Esophagus muscularis mucosa (tissue), 4 donors: Measurements from ENCODE around the gene TRAK1. TPM values are rescaled to one million over a fixed set of nuclear protein-coding genes. Genes with fewer than 3 reads are reported as not detected.

ENCODE experiments used
- DNase-seq: peaks from one replicate; pipeline ENCODE4 v3.0.0-alpha.2; 2017; ENCODE audit errors: extremely low spot score
- H3K27ac ChIP-seq, 4 donors: fragments of 200-600 bp; sonication (generic); replicated peaks in 1 of 4; 1 replicate in 3 of 4; 2 replicates in 1 of 4; pipeline ENCODE4 v1.5.1; 2016 to 2019; ENCODE audit warnings: mild to moderate bottlenecking in 1 of 4
- H3K27me3 ChIP-seq, 4 donors: fragments of 200-600 bp; sonication (generic); one replicate each; pipeline versions ENCODE4 v1.5.1 to v1.6.0; 2016 to 2019
- H3K36me3 ChIP-seq, 4 donors: fragments of 200-600 bp; sonication (generic); one replicate each; pipeline ENCODE4 v1.5.1; 2016 to 2019
- H3K4me1 ChIP-seq, 4 donors: fragments of 200-600 bp; sonication (generic); one replicate each; pipeline ENCODE4 v1.5.1; 2016 to 2019
- H3K4me3 ChIP-seq, 4 donors: fragments of 200-600 bp; sonication (generic); 1 replicate in 2 of 4; 2 replicates in 2 of 4; pipeline ENCODE4 v1.5.1; 2016 to 2019; ENCODE audit warnings: mild to moderate bottlenecking in 4 of 4, moderate library complexity in 1 of 4
- H3K9me3 ChIP-seq, 4 donors: fragments of 200-600 bp; sonication (generic); 1 replicate in 3 of 4; 2 replicates in 1 of 4; pipeline ENCODE4 v1.5.1; 2016 to 2019
- CTCF ChIP-seq, 3 experiments: fragments of 200-600 bp in 2 of 3; fragments of 450-650 bp in 1 of 3; sonication (generic) in 2 of 3; IDR thresholded peaks; one replicate each; pipeline ENCODE4 v1.5.1; 2017 to 2019; ENCODE audit warnings: antibody characterized with exemption in 3 of 3, mild to moderate bottlenecking in 2 of 3, moderate library complexity in 1 of 3
- EP300 ChIP-seq: sonication (generic); formaldehyde crosslinking; IDR thresholded peaks from one replicate; pipeline ENCODE4 v1.6.1; 2017; ENCODE audit warnings: antibody characterized with exemption
- POLR2A ChIP-seq: fragments of 450-650 bp; IDR thresholded peaks from one replicate; pipeline ENCODE4 v1.6.1; 2017; ENCODE audit warnings: antibody characterized with exemption, moderate library complexity, mild to moderate bottlenecking, low read depth
- POLR2AphosphoS5 ChIP-seq, 2 donors: sonication (generic); formaldehyde crosslinking; IDR thresholded peaks; one replicate each; pipeline ENCODE4 v1.6.1; 2017; ENCODE audit warnings: antibody characterized with exemption in 2 of 2
- WGBS: methylation state at CpG from one replicate; pipeline ENCODE4 v1.1.5; 2018; 5-methylcytosine and 5-hydroxymethylcytosine counted together
- intact Hi-C: fragments of 100-400 bp; cut with DNase I; formaldehyde crosslinking; loops from one replicate; pipeline ENCODE4 v1.15.1; 2023
- total RNA-seq, 4 donors: library from RNA; depleted of rRNA; stranded (reverse); fragments of >200 nt; gene quantifications; one replicate each; pipeline versions ENCODE4 v1.1.0 to v1.2.1, GENCODE V29; 2016

The TRAK1 gene
- total RNA-seq, 4 donors from 2014 or later = 45.7 to 74.8 (median 57.7) TPM

- intact Hi-C loops = no loop called here
- no peak for DNase-seq
- Histone ChIP-seq H3K27me3 (no peaks in the 10 kb centered on the region), H3K4me3 (peak overlapping the region in 3 of 4 donors; percentile 15 to 38 (median 26)), H3K27ac (peak overlapping the region; percentile 80 to 88 (median 84)), H3K9me3 (no peaks in the 10 kb centered on the region), H3K36me3 (no peaks in the 10 kb centered on the region), H3K4me1 (peaks cover 79 to 95% (median 85%) of the 10 kb centered on the region in 4 donors)
- WGBS = 15% methylated on average over 5 of the region's 6 CpGs
- TF ChIP-seq POLR2A (no peak), POLR2AphosphoS5 (IDR thresholded peaks at IDR 0.05) (peak; percentile 90), EP300 (peak; percentile 2)
Observed at GRCh38 chr3:42061713-42062380, 29.3 kb upstream of the TRAK1 start.

- Histone ChIP-seq H3K9me3 (no peaks in the 10 kb centered on the region), H3K4me3 (peak overlapping the region in 1 of 4 donors; percentile 15), H3K27ac (peak overlapping the region; percentile 80 to 88 (median 84)), H3K27me3 (no peaks in the 10 kb centered on the region), H3K36me3 (no peaks in the 10 kb centered on the region), H3K4me1 (peaks cover 78 to 96% (median 89%) of the 10 kb centered on the region in 4 donors)
- intact Hi-C loops = no loop called here
- TF ChIP-seq POLR2AphosphoS5 (IDR thresholded peaks at IDR 0.05) (no peak), POLR2A (no peak), EP300 (no peak), CTCF (IDR thresholded peaks at IDR 0.05) (no peak)
- 96% methylated on average over 1 of the region's 1 CpG for WGBS
- no peak for DNase-seq
Observed at GRCh38 chr3:42062464-42062863, 28.7 kb upstream of the TRAK1 start.

GRCh38 chr3:42063888-42064287, 27.3 kb upstream of the TRAK1 start:
- WGBS = 78% methylated on average over 6 of the region's 6 CpGs
- intact Hi-C loops = no loop called here
- peaks cover 81 to 99% (median 91%) of the 10 kb centered on the region in 4 donors for H3K4me1 ChIP-seq

GRCh38 chr3:42066516-42067181, 24.5 kb upstream of the TRAK1 start:
- H3K4me1 ChIP-seq = peaks cover 83 to 98% (median 96%) of the 10 kb centered on the region in 4 donors
- DNase-seq = no peak
- peak overlapping the region in 3 of 4 donors; percentile 21 to 33 (median 23) for H3K4me3 ChIP-seq
- H3K36me3 ChIP-seq = no peaks in the 10 kb centered on the region
- no peaks in the 10 kb centered on the region for H3K9me3 ChIP-seq
- 35% methylated on average over 7 of the region's 7 CpGs for WGBS
- no peaks in the 10 kb centered on the region for H3K27me3 ChIP-seq
- intact Hi-C loops = loop anchor here (5.0 kb wide), 1 partner anchor 39 kb away; no protein-coding TSS in a partner anchor
- TF ChIP-seq POLR2AphosphoS5 (IDR thresholded peaks at IDR 0.05) (no peak), POLR2A (no peak), EP300 (no peak), CTCF (IDR thresholded peaks at IDR 0.05) (no peak)
- peak overlapping the region; percentile 80 to 88 (median 84) for H3K27ac ChIP-seq

More at GRCh38 chr3:42063888-42064287, 27.3 kb upstream of the TRAK1 start:
- Histone ChIP-seq H3K9me3 (no peaks in the 10 kb centered on the region), H3K27me3 (no peaks in the 10 kb centered on the region), H3K4me3 (no peak overlapping the region), H3K36me3 (no peaks in the 10 kb centered on the region), H3K27ac (peak overlapping the region; percentile 80 to 88 (median 84))
- DNase-seq = no peak
- TF ChIP-seq EP300 = no peak
- TF ChIP-seq POLR2AphosphoS5 (IDR thresholded peaks at IDR 0.05) = no peak
- TF ChIP-seq CTCF (IDR thresholded peaks at IDR 0.05) = no peak
- no peak for TF ChIP-seq POLR2A

GRCh38 chr3:42067326-42067725, 23.8 kb upstream of the TRAK1 start:
- no peak for DNase-seq
- intact Hi-C loops = loop anchor here (5.0 kb wide), 1 partner anchor 40 kb away; no protein-coding TSS in a partner anchor
- H3K27me3 ChIP-seq = no peaks in the 10 kb centered on the region

More at GRCh38 chr3:42067326-42067725, 23.8 kb upstream of the TRAK1 start:
- 6% methylated on average over 3 of the region's 3 CpGs for WGBS
- TF ChIP-seq POLR2A (no peak), POLR2AphosphoS5 (IDR thresholded peaks at IDR 0.05) (no peak), CTCF (IDR thresholded peaks at IDR 0.05) (no peak), EP300 (no peak)
- Histone ChIP-seq H3K27ac (peak overlapping the region; percentile 80 to 88 (median 84)), H3K9me3 (no peaks in the 10 kb centered on the region), H3K36me3 (no peaks in the 10 kb centered on the region), H3K4me1 (peaks cover 84 to 98% (median 96%) of the 10 kb centered on the region in 4 donors), H3K4me3 (peak overlapping the region in 3 of 4 donors; percentile 21 to 33 (median 23))
